ENCODE results near the gene MYO1H.
"Not testable (repeated sequence)": the region's sequence is repeated elsewhere in the genome, so short reads cannot be mapped to it uniquely, and the experiment has no call there.

MYO1H gene

GRCh38 chr12:109436188-109436560, 88.5 kb downstream of the MYO1H start:
- in situ Hi-C loops (cut with HindIII; ENCODE audit: low pct_ligation_motif_present, low pct_unique_long_range_greater_than_20kb, low sequenced_read_pairs): no loop called here
- DNase-seq: no peak

DNA sequence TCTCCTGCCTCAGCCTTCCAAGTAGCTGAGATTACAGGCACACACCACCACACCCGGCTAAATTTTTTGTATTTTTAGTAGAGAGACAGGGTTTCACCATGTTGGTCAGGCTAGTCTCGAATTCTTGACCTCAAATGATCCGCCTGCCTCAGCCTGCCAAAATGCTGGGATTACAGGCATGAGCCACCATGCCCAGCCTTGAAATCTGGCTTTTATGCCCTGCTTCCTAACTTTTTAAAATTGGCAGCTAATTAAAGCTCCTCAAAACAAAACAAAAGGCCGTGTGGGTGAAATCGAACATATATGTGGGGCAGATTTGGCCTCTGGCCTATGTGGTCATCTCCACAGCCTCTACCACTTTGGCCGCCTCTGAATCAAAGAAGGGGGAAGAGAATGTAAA, 91.5 kb downstream of the MYO1H start:
- in situ Hi-C loops (cut with HindIII; ENCODE audit: low pct_ligation_motif_present, low pct_unique_long_range_greater_than_20kb, low sequenced_read_pairs): no loop called here
- DNase-seq: no peak

GRCh38 chr12:109439951-109440350, 92.3 kb downstream of the MYO1H start:
- in situ Hi-C loops (cut with HindIII; ENCODE audit: low pct_ligation_motif_present, low pct_unique_long_range_greater_than_20kb, low sequenced_read_pairs); DNase-seq: not testable (repeated sequence)

- DNase-seq: no peak
- in situ Hi-C loops (cut with HindIII; ENCODE audit: low pct_ligation_motif_present, low pct_unique_long_range_greater_than_20kb, low sequenced_read_pairs): no loop called here
Measured at GRCh38 chr12:109440851-109441490, 93.3 kb downstream of the MYO1H start.

DNA sequence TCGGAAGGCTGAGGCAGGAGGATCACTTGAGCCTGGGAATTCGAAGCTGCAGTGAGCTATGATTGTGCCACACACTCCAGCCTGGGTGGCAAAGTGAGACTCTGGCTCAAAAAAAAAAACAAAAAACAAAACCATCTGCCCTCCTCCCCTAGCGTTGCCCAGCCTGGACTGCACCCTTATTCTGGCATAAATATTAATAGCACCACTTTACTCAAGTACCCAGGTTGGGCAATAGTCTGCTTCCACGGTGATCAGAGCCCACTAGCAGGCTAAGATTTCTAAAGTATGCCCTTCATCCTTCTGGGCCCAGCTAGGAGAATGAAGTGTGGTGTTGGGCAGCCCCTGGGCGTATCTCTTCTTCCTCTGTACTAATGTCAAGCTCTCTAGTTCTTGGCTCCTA, 96.1 kb downstream of the MYO1H start:
- DNase-seq: no peak
- in situ Hi-C loops (cut with HindIII; ENCODE audit: low pct_ligation_motif_present, low pct_unique_long_range_greater_than_20kb, low sequenced_read_pairs): no loop called here

GRCh38 chr12:109444259-109444658, 96.6 kb downstream of the MYO1H start:
- in situ Hi-C loops (cut with HindIII; ENCODE audit: low pct_ligation_motif_present, low pct_unique_long_range_greater_than_20kb, low sequenced_read_pairs): no loop called here
- DNase-seq: no peak

DNA sequence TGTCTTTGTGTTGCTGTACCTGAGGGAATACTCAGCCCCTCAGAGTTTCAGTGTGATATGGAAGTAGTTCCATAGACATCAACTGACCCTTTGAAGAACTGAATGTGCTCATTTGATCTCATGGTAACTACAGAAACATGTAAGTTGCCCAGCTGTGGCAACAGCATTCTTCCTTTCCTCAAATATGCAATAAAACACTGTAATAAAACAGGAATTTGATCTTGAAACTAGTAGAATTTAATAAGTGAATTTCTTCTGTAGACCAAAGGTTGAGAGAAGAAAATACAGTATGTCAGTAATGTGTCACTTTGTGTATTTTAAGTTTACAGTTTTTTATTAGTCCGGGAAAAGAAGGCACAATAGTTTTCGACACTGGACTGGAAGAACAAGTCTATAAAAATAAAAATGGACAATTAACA, 97.5 kb downstream of the MYO1H start:
- in situ Hi-C loops (cut with HindIII; ENCODE audit: low pct_ligation_motif_present, low pct_unique_long_range_greater_than_20kb, low sequenced_read_pairs): no loop called here
- DNase-seq: no peak

GRCh38 chr12:109446869-109447268, 99.2 kb downstream of the MYO1H start:
- DNase-seq: no peak
- in situ Hi-C loops (cut with HindIII; ENCODE audit: low pct_ligation_motif_present, low pct_unique_long_range_greater_than_20kb, low sequenced_read_pairs): no loop called here

DNA sequence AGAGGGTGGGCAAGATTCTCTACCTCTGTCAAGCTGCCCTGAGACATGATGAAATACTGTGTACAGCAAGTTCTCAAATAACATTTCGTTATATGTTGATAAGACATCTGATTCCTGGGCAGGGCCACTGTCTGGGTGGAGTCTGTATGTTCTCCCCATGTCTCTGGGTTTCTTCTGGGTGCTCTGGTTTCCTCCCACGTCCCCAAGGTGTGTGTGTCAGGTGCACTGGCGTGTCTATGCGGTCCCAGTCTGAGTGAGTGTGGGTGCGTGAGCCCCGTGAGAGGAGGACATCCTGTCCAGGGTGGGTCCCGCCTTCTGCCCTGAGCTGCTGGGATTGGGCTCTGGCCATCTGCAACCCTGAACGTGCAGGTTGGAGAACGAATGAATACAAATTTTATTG, 99.8 kb downstream of the MYO1H start:
- in situ Hi-C loops (cut with HindIII; ENCODE audit: low pct_ligation_motif_present, low pct_unique_long_range_greater_than_20kb, low sequenced_read_pairs): no loop called here
- no peak for DNase-seq

- in situ Hi-C loops (cut with HindIII; ENCODE audit: low pct_ligation_motif_present, low pct_unique_long_range_greater_than_20kb, low sequenced_read_pairs): no loop called here
- no peak for DNase-seq
Measured at GRCh38 chr12:109448272-109448671, 100.6 kb downstream of the MYO1H start.

GRCh38 chr12:109448707-109449390, 101.1 kb downstream of the MYO1H start:
- in situ Hi-C loops (cut with HindIII; ENCODE audit: low pct_ligation_motif_present, low pct_unique_long_range_greater_than_20kb, low sequenced_read_pairs): no loop called here
- DNase-seq: no peak

GRCh38 chr12:109449845-109450532, 102.3 kb downstream of the MYO1H start:
- DNase-seq: no peak

GRCh38 chr12:109450980-109451379, 103.3 kb downstream of the MYO1H start:
- in situ Hi-C loops (cut with HindIII; ENCODE audit: low pct_ligation_motif_present, low pct_unique_long_range_greater_than_20kb, low sequenced_read_pairs): no loop called here

More at GRCh38 chr12:109449845-109450532, 102.3 kb downstream of the MYO1H start:
- in situ Hi-C loops (cut with HindIII; ENCODE audit: low pct_ligation_motif_present, low pct_unique_long_range_greater_than_20kb, low sequenced_read_pairs): no loop called here

GRCh38 chr12:109451400-109451799, 103.7 kb downstream of the MYO1H start:
- in situ Hi-C loops (cut with HindIII; ENCODE audit: low pct_ligation_motif_present, low pct_unique_long_range_greater_than_20kb, low sequenced_read_pairs): no loop called here
- no peak for DNase-seq

More at GRCh38 chr12:109450980-109451379, 103.3 kb downstream of the MYO1H start:
- DNase-seq: no peak

DNA sequence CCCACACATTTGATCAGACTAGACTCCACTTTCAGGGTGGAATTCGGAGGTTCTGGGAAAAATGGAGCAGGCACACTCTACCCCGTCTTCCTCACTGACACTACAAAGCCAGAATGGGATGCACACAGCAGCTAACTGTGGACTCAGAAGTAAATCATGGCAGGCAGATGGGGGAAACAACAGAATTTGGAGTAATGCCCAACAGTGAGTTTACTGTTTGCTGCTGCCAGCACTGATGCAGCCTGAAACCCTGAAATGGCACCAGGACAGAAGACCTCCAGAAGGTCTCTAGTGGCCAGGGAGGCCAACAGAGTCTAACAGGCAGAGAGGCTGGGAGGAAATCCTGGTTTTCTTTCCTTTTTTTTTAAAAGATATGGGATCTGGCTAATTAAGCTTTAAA, 104.8 kb downstream of the MYO1H start:
- in situ Hi-C loops (cut with HindIII; ENCODE audit: low pct_ligation_motif_present, low pct_unique_long_range_greater_than_20kb, low sequenced_read_pairs): no loop called here
- DNase-seq: no peak

DNA sequence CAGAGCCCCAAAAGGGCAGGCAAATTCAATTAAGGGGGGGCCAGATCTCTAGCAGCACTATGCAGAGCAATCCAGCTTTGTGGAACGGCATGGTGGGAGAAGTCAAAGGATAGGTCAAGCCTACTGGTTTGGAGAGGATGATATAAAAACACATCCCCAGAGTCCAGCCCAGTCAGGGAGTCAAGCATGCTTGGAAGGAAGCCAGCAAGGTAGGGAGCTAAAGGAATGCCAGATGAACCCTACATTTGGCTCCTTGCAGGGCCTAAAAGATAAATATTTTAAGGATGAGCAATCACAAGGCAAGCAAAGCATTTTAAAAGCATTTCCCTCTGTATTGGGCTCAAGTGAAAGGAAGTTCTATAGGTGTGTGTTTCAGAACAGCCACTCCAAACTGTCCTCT, 108.0 kb downstream of the MYO1H start:
- in situ Hi-C loops (cut with HindIII; ENCODE audit: low pct_ligation_motif_present, low pct_unique_long_range_greater_than_20kb, low sequenced_read_pairs): no loop called here
- no peak for DNase-seq

DNA sequence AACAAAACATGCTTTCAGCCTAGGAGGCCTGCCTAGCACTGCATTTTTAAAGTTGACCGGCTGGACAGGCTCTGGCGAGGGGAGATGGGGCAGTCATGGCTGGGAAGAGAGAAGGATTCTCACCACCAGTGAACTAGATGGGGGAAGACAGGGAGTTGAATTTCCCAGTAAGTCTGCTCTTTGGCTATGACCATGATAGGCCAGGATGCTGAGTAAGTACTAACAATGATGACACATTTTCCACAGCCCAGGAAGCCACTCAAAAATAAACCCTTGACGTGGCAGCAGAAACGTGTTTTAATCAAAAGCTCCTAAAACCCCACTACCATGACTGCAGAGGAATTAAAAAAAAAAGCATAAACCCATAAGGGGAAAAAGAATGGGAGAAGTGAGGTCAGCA, 110.4 kb downstream of the MYO1H start:
- in situ Hi-C loops (cut with HindIII; ENCODE audit: low pct_ligation_motif_present, low pct_unique_long_range_greater_than_20kb, low sequenced_read_pairs): no loop called here
- DNase-seq: no peak

GRCh38 chr12:109458771-109459208, 111.1 kb downstream of the MYO1H start:
- DNase-seq: no peak
- in situ Hi-C loops (cut with HindIII; ENCODE audit: low pct_ligation_motif_present, low pct_unique_long_range_greater_than_20kb, low sequenced_read_pairs): no loop called here

DNA sequence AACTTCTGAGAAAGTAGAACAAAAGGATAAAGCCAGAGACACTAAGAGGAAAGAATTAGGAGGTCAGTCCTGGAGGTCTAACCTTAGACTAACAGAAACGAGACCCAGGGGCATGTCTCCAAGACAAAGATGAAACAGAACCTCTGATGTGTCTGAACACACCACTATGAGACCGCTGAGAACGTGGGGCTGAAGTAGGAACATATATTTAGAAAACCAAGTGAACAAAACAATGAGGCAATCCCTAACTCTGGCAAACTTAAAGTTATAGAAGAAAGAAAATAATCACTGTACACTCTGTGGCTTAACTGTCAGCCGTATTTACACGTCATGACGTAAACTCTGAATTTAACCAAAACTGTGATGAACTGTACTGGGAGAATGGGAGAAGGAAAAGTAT, 111.5 kb downstream of the MYO1H start:
- in situ Hi-C loops (cut with HindIII; ENCODE audit: low pct_ligation_motif_present, low pct_unique_long_range_greater_than_20kb, low sequenced_read_pairs): no loop called here
- DNase-seq: no peak

GRCh38 chr12:109460538-109460937, 112.8 kb downstream of the MYO1H start:
- in situ Hi-C loops (cut with HindIII; ENCODE audit: low pct_ligation_motif_present, low pct_unique_long_range_greater_than_20kb, low sequenced_read_pairs): no loop called here
- no peak for DNase-seq

Measured in ACHN (cell line).